Lung (tissue), 12 donors: ENCODE data around the gene ARSG. TPM values are rescaled to one million over a fixed set of nuclear protein-coding genes. Genes with fewer than 3 reads are reported as not detected.
"Not testable (repeated sequence)": the region's sequence is repeated elsewhere in the genome, so short reads cannot be mapped to it uniquely, and the experiment has no call there.

Experiments
- ATAC-seq: fragments of 200-7000 bp; cut with Tn5 transposase; one replicate; pipeline ENCODE4 v1.9.1; 2020; ENCODE audit warnings: moderate number of reproducible peaks; ENCODE audit not compliant: insufficient read depth, low FRiP score
- DNase-seq, 3 donors: peaks; one replicate each; pipeline ENCODE4 v3.0.0-alpha.2; 2013 to 2017
- H3K27ac ChIP-seq, 2 donors: one replicate each; pipeline ENCODE4 v1.5.1; 2013; ENCODE audit warnings: mild to moderate bottlenecking in 2 of 2, moderate library complexity in 2 of 2, control low read depth in 1 of 2, inconsistent platforms in 1 of 2, low read depth in 1 of 2, low read length in 1 of 2
- H3K27me3 ChIP-seq, 3 donors: one replicate each; pipeline ENCODE4 v1.5.1; 2013; ENCODE audit warnings: low read length in 2 of 3; ENCODE audit not compliant: control insufficient read depth in 3 of 3, insufficient read depth in 3 of 3
- H3K36me3 ChIP-seq, 4 donors: one replicate each; pipeline ENCODE4 v1.5.1; 2013; ENCODE audit warnings: low read length in 4 of 4, mild to moderate bottlenecking in 1 of 4, moderate library complexity in 1 of 4; ENCODE audit not compliant: control insufficient read depth in 4 of 4, insufficient read depth in 4 of 4
- H3K4me1 ChIP-seq, 5 donors: one replicate each; pipeline ENCODE4 v1.5.1; 2013; ENCODE audit warnings: low read length in 5 of 5, mild to moderate bottlenecking in 2 of 5, moderate library complexity in 1 of 5; ENCODE audit not compliant: control insufficient read depth in 5 of 5, insufficient read depth in 5 of 5
- H3K4me3 ChIP-seq: one replicate; pipeline ENCODE4 v1.5.1; 2013; ENCODE audit warnings: mild to moderate bottlenecking, control low read depth, moderate library complexity
- H3K9ac ChIP-seq, 2 donors: one replicate each; pipeline ENCODE4 v1.5.1; 2013; ENCODE audit warnings: low read length in 2 of 2, control low read depth in 1 of 2; ENCODE audit not compliant: insufficient read depth in 1 of 2
- H3K9me3 ChIP-seq, 4 donors: one replicate each; pipeline ENCODE4 v1.5.1; 2013; ENCODE audit warnings: low read length in 3 of 4, mild to moderate bottlenecking in 1 of 4, moderate library complexity in 1 of 4; ENCODE audit not compliant: control insufficient read depth in 4 of 4, insufficient read depth in 3 of 4
- WGBS, 2 donors: extraction: QIAGEN DNeasy Blood & Tissue Kit; methylation state at CpG; one replicate each; pipeline ENCODE4 v1.1.7; 2013; 5-methylcytosine and 5-hydroxymethylcytosine counted together
- polyA plus RNA-seq, 2 donors: library from polyadenylated mRNA; stranded (reverse); fragments of 200-250 nt; gene quantifications; one replicate each; pipeline ENCODE4 v1.2.1, GENCODE V29; 2013
- total RNA-seq, 2 donors: library from RNA; depleted of rRNA in 1 of 2; stranded (reverse); fragments of >200 nt in 1 of 2; gene quantifications; one replicate each; pipeline ENCODE4 v1.2.1, GENCODE V29; 2014 to 2021
- TF ChIP-seq, protein P1 (sequence below): IDR thresholded peaks from 2 replicates; pipeline ENCODE4 v1.5.1; 2012; ENCODE audit warnings: mild to moderate bottlenecking; ENCODE audit errors: control extremely low read depth, extremely low read depth
- donor health status: control.
- donor health status: control.
- donor health status: Bipolar disorder and iron deficiency.
- donor health status: healthy.
- donor health status: DM: yes; HTN: yes; CAD: no.

Gene ARSG
- total and polyA plus RNA-seq, 4 donors = 1.5 to 9.3 (median 4.3) TPM

DNA sequence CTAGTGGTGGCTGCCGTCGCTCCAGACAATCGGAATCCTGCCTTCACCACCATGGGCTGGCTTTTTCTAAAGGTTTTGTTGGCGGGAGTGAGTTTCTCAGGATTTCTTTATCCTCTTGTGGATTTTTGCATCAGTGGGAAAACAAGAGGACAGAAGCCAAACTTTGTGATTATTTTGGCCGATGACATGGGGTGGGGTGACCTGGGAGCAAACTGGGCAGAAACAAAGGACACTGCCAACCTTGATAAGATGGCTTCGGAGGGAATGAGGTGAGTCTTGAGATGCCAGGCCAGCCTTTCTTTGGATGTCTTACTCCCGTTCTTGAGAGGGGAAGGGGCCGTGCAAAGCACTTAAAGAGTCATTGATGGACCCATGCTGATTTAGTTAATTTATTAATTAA lies 16.1 kb downstream of the ARSG start:
- H3K27me3 ChIP-seq = no peaks in the 10 kb centered on the region
- WGBS, 2 donors = 91 to 97% methylated on average over 8 of the region's 8 CpGs
- TF ChIP-seq, protein P1, sequence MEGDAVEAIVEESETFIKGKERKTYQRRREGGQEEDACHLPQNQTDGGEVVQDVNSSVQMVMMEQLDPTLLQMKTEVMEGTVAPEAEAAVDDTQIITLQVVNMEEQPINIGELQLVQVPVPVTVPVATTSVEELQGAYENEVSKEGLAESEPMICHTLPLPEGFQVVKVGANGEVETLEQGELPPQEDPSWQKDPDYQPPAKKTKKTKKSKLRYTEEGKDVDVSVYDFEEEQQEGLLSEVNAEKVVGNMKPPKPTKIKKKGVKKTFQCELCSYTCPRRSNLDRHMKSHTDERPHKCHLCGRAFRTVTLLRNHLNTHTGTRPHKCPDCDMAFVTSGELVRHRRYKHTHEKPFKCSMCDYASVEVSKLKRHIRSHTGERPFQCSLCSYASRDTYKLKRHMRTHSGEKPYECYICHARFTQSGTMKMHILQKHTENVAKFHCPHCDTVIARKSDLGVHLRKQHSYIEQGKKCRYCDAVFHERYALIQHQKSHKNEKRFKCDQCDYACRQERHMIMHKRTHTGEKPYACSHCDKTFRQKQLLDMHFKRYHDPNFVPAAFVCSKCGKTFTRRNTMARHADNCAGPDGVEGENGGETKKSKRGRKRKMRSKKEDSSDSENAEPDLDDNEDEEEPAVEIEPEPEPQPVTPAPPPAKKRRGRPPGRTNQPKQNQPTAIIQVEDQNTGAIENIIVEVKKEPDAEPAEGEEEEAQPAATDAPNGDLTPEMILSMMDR = no peak
- H3K36me3 ChIP-seq = no peaks in the 10 kb centered on the region
- H3K4me1 ChIP-seq = no peaks in the 10 kb centered on the region
- ATAC-seq = no peak
- DNase-seq = no peak
- no peaks in the 10 kb centered on the region for H3K9me3 ChIP-seq
- H3K4me3 ChIP-seq = no peak overlapping the region
- H3K27ac ChIP-seq = no peak overlapping the region
- no peak overlapping the region for H3K9ac ChIP-seq

DNA sequence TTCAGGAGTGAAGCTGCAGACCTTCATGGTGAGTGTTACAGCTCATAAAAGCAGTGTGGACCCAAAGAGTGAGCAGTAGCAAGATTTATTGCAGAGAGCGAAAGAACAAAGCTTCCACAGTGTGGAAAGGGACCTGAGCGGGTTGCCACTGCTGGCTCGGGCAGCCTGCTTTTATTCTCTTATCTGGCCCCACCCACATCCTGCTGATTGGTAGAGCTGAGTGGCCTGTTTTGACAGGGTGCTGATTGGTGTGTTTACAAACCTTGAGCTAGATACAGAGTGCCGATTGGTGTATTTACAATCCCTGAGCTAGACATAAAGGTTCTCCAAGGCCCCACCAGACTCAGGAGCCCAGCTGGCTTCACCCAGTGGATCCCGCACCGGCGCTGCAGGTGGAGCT lies 17.2 kb downstream of the ARSG start:
- 92% methylated on average over 6 to 7 of the region's 7 CpGs for WGBS, 2 donors
- H3K9me3 ChIP-seq, H3K27me3 ChIP-seq, H3K4me3 ChIP-seq, DNase-seq, H3K4me1 ChIP-seq, ATAC-seq, H3K36me3 ChIP-seq, H3K9ac ChIP-seq, H3K27ac ChIP-seq: not testable (repeated sequence)

DNA sequence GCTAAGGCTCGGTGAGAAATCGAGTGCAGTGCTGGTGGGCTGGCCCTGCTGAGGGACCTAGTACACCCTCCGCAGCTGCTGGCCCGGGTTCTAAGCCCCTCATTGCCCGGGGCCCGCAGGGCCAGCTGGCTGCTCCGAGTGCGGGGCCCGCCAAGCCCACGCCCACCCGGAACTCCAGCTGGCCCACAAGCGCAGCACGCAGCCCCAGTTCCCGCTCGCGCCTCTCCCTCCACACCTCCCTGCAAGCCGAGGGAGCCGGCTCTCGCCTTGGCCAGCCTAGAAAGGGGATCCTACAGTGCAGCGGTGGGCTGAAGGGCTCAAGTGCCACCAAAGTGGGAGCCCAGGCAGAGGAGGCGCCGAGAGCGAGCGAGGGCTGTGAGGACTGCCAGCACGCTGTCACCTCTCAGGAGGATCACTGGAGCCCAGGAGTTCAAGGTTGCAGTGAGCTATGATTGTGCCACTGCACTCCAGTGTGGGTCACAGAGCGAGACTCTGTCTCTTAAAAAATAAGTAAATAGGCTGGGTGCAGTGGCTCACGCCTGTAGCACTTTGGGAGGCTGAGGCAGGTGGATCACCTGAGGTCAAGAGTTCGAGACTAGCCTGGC lies 17.9 kb downstream of the ARSG start:
- H3K27me3 ChIP-seq, H3K9ac ChIP-seq, ATAC-seq, H3K36me3 ChIP-seq, H3K4me3 ChIP-seq, DNase-seq, H3K27ac ChIP-seq, H3K9me3 ChIP-seq, H3K4me1 ChIP-seq: not testable (repeated sequence)
- 96 to 97% methylated on average over 26 to 28 of the region's 28 CpGs for WGBS, 2 donors

DNA sequence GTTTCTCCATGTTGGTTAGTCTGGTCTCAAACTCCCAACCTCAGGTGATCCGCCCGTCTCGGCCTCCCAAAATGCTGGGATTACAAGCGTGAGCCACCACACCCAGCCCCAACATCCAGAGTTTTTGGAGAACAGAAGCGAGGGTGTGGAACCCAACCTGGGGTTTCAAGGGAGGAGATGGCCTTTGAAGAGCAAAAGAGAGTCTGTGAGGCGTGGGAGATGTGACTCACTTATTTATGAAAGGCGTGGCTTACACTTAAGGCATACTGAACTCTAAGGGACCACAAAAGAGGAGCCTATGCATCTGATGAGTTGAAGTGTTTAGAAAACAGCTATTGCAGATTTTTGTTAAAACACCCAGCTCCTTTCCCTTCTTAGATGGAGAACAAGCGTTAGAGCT lies 18.9 kb downstream of the ARSG start:
- ATAC-seq = no peak
- 89 to 92% methylated on average over 8 of the region's 8 CpGs for WGBS, 2 donors
- Histone ChIP-seq H3K27ac (no peak overlapping the region), H3K27me3 (no peaks in the 10 kb centered on the region), H3K4me3 (no peak overlapping the region), H3K36me3 (no peaks in the 10 kb centered on the region), H3K4me1 (peaks cover 0 to 1% (median 0%) of the 10 kb centered on the region in 5 donors), H3K9me3 (no peaks in the 10 kb centered on the region), H3K9ac (no peak overlapping the region)
- DNase-seq = no peak
- TF ChIP-seq, protein P1 = no peak
